HUES64 (cell line): ENCODE measurements around the gene RNF115.
"Not testable (repeated sequence)": the region's sequence is repeated elsewhere in the genome, so short reads cannot be mapped to it uniquely, and the experiment has no call there.

Experiments
- H3K27ac ChIP-seq: 2 replicates; pipeline ENCODE4 v1.7.0; 2013; ENCODE audit warnings: low read depth, low read length, inconsistent platforms
- H3K27me3 ChIP-seq: 2 replicates; pipeline ENCODE4 v1.6.1; 2013; ENCODE audit warnings: mild to moderate bottlenecking, low read length; ENCODE audit not compliant: insufficient read depth
- H3K36me3 ChIP-seq: 2 replicates; pipeline ENCODE4 v1.6.1; 2013; ENCODE audit warnings: mild to moderate bottlenecking, low read length; ENCODE audit not compliant: insufficient read depth
- H3K4me1 ChIP-seq: 2 replicates; pipeline ENCODE4 v1.6.1; 2013; ENCODE audit warnings: mild to moderate bottlenecking, low read length, moderate library complexity; ENCODE audit not compliant: insufficient read depth
- H3K4me3 ChIP-seq: 2 replicates; pipeline ENCODE4 v1.5.1; 2013; ENCODE audit warnings: mild to moderate bottlenecking, low read length, moderate library complexity
- H3K9ac ChIP-seq: 2 replicates; pipeline ENCODE4 v1.6.1; 2013; ENCODE audit warnings: mild to moderate bottlenecking, low read depth, low read length
- H3K9me3 ChIP-seq: 2 replicates; pipeline ENCODE4 v1.6.1; 2013; ENCODE audit warnings: low read depth, low read length; ENCODE audit not compliant: insufficient read depth
- WGBS: fragments of 150-250, 120-280 bp; methylation state at CpG from one replicate; pipeline ENCODE4 v1.1.7; 2013; ENCODE audit warnings: missing lambda C conversion rate; 5-methylcytosine and 5-hydroxymethylcytosine counted together

Gene RNF115

DNA sequence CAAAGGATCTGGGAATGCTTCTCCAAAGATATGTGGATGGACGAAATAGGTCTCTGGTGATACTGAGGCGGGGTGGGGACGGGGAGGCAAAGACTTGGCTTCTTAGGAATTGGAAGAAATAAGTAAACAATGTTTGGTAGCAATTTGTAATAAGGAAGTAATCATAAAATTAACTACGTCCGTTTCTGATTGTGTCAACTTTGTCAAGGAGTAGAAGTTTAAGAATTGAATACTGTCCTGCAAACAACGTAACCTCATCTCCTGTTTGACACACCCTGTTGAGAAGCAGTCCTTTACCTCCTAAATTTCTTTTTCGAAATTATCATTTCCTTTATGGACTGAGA is 576 bp upstream of the RNF115 start:
- H3K27ac ChIP-seq, result peak overlapping the region; percentile 78
- H3K36me3 ChIP-seq, result peaks cover 37% of the 10 kb centered on the region
- H3K9ac ChIP-seq, result peak overlapping the region; percentile 94
- WGBS, result 4% methylated on average over 7 of the region's 7 CpGs
- no peaks in the 10 kb centered on the region for H3K9me3 ChIP-seq
- H3K27me3 ChIP-seq, result no peaks in the 10 kb centered on the region
- no peaks in the 10 kb centered on the region for H3K4me1 ChIP-seq
- peak overlapping the region; percentile 92 for H3K4me3 ChIP-seq

DNA sequence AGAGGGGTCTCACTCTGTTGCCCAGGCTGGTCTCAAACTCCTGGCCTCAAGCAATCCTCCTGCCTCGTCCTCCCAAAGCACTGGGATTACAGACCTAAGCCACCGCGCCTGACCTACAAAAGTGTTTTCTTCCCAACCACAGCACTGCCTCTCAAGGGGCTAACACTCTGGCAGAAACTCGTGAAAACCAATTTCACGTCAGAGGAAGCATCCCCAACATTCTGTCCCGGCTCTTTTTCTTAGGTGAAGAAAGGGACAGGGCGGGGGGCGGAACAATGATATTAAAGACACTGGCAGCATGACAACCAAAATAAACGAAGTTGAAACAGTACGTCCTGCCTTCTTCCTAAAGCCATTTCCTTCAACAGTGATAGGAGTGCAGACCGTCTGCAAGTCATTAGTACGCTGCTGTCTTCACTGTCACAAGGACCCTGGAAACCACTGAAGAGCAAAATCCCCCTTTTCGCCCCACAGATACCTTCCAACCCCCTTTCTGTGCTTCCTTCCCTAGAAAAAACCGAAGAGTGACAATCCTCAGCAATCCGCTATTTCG is 1.0 kb downstream of the RNF115 start:
- not testable (repeated sequence) for H3K9me3 ChIP-seq, H3K4me3 ChIP-seq, H3K27me3 ChIP-seq, H3K4me1 ChIP-seq, H3K9ac ChIP-seq, H3K27ac ChIP-seq
- peaks cover 21% of the 10 kb centered on the region for H3K36me3 ChIP-seq
- no CpG with 5 or more reads among the region's 16 CpGs for WGBS

DNA sequence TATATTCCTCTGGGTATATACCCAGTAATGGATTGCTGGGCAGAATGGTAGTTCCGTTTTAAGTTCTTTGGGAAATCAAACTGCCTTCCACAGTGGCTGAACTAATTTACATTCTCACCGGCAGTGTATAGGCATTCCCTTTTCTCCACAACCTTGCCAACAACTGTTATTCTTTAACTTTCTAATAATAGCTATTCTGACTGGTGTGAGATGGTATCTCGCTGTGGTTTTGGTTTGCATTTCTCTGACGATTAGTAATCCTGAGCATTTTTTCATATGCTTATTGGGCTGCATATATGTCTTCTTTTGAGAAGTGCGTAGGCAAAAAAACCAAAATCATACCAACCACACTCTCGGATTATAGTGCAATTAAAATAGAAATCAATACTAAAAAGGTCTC is 5.8 kb downstream of the RNF115 start:
- not testable (repeated sequence) for H3K27me3 ChIP-seq, H3K4me1 ChIP-seq, H3K9me3 ChIP-seq, H3K27ac ChIP-seq, H3K36me3 ChIP-seq, H3K9ac ChIP-seq, H3K4me3 ChIP-seq
- no CpG with 5 or more reads among the region's 6 CpGs for WGBS

DNA sequence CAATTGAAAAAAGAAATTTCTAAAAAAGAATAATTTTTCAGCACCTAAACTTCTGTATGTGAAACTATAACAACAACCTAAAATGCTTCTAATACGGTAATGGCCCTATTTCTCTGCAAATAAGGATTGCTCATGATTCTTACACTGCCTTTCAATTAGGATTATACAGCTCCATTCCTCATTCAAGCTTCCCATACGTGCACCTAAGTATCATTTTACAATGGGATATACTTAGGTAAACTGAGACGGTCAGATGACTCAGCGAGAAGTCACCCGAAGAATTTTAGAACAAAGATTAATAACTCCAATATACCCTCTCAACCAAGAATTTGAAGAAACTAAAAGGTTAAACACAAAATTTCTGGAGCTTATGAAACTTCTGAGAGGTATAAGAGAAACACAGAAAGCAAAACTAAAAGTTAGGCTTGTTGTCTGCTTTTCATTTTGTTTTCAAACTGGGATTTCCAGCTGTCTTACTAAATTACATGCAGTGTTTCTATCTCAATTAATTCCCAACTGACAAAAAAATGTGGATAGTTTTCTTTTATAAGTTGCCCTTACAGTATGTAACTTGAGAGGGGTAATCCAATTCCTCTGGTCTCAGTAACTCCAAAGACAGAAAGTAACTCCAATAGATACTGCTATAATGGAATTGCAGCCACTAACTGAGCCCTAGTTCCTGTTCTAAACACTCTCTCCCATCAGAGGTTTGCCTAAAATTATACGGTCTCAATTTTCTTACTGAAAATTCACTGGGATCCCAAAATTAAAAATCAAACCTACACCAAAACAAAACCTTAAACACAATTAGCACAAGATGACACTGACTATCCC is 10.7 kb downstream of the RNF115 start:
- not testable (repeated sequence) for H3K9ac ChIP-seq, H3K27ac ChIP-seq, H3K4me3 ChIP-seq, H3K9me3 ChIP-seq, H3K4me1 ChIP-seq, H3K27me3 ChIP-seq, H3K36me3 ChIP-seq
- 86% methylated on average over 1 of the region's 6 CpGs for WGBS

DNA sequence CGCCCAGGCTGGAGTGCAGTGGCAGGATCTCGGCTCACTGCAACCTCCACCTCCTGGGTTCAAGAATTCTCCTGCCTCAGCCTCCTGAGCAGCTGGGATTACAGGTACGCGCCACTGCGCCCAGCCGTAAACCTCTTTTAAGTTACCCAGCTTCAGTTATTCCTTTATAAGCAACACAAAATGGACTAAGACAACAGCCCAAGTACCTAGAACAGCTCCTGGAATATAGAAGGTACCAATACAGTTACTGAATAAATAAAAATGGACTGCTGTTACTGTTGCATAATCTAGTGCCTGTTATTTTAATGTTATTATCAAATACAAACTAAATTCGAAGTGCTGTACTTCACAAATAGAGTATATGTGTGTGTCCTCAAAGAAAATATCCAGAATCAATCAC is 17.1 kb downstream of the RNF115 start:
- no peaks in the 10 kb centered on the region for H3K27me3 ChIP-seq
- peaks cover 27% of the 10 kb centered on the region; the same call in 1 of the 2 replicates for H3K4me1 ChIP-seq
- no peaks in the 10 kb centered on the region for H3K36me3 ChIP-seq
- no peak overlapping the region for H3K27ac ChIP-seq
- H3K4me3 ChIP-seq, result no peak overlapping the region
- H3K9ac ChIP-seq, result no peak overlapping the region
- WGBS, result 94% methylated on average over 6 of the region's 7 CpGs
- H3K9me3 ChIP-seq, result no peaks in the 10 kb centered on the region

DNA sequence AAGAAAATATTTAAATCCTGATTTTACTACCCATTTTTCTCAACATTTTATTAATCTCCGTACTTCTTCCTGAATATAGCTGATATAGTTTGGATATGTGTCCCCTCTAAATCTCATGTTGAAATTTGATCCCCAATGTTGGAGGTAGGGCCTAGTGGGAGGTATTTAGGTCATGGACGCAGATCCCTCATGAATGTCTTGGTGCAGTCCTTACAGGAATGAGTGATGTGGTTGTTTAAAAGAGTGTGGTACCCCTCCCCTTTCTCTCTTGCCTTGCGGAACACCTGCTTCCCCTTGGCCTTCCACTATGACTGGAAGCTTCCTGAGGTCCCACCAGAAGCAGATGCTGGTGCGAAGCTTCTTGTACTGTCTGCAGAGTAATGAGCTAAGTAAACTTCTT is 17.5 kb downstream of the RNF115 start:
- Histone ChIP-seq H3K27me3 (no peaks in the 10 kb centered on the region), H3K4me1 (peaks cover 27% of the 10 kb centered on the region; the same call in 1 of the 2 replicates)
- 92% methylated on average over 3 of the region's 4 CpGs for WGBS

DNA sequence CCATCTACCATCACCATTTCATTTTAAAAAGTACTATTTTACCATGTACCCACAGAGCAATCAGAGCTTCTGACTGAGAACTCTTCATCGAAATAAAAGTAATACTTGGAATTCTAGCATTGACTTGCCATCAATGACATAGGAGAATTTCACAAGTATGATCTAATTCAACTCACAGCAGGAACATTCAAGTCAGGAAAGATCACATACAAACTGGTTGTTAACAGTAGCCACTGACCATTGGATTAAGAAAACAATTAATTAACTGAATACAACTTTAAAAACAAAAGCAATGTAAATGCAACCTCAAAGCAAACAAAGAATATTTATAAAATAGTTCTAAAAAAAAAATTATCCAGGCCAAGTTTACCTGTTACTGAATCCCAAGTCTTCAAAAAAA is 18.8 kb downstream of the RNF115 start:
- Histone ChIP-seq H3K27me3 (no peaks in the 10 kb centered on the region), H3K27ac (no peak overlapping the region), H3K36me3 (no peaks in the 10 kb centered on the region), H3K9me3 (no peaks in the 10 kb centered on the region), H3K4me3 (no peak overlapping the region), H3K9ac (no peak overlapping the region), H3K4me1 (peaks cover 27% of the 10 kb centered on the region; the same call in 1 of the 2 replicates)
- 75% methylated on average over 1 of the region's 1 CpG for WGBS

More for the DNA sequence above, 17.5 kb downstream of the RNF115 start:
- H3K4me3 ChIP-seq, result no peak overlapping the region
- H3K36me3 ChIP-seq, result no peaks in the 10 kb centered on the region
- no peak overlapping the region for H3K27ac ChIP-seq
- H3K9ac ChIP-seq, result no peak overlapping the region
- no peaks in the 10 kb centered on the region for H3K9me3 ChIP-seq

DNA sequence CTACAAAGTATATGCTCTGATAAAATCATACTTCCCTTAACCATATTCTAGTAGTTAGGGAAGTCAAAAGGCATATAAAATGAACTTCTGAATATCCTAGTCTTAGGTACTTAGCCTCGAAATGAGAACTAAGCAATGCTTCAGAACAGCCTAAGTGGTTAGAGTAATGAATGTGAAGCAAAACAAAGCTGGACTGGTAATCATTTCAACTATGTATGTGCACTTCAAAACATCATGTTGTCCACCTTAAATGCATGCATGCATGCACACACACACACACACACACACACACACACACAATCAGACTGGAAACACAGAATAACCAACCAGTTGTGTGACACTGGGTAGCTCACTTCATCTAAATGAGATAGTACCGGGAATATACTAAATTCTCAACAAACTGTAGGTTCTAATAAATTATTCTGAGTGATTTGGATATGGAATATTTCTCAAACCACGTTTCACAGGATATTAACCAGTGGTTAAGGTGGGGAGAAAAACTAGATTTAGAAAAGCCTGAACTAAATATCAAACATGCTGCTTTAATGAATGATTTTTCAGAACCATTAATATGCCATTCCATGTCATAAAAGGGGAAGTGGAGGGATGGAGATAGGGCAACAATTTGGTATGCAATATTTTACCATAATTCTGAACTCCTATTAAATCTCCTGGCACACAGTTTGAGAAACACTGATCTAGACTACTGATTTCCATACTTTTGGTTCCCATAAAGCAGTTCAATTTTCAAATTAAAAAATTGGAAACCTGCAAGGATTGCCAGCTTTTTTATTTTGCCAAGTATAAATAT is 19.5 kb downstream of the RNF115 start:
- Histone ChIP-seq H3K9ac (no peak overlapping the region), H3K27me3 (no peaks in the 10 kb centered on the region), H3K4me3 (no peak overlapping the region), H3K27ac (no peak overlapping the region), H3K4me1 (peaks cover 27% of the 10 kb centered on the region; the same call in 1 of the 2 replicates), H3K36me3 (no peaks in the 10 kb centered on the region), H3K9me3 (no peaks in the 10 kb centered on the region)
- 82% methylated on average over 1 of the region's 3 CpGs for WGBS

DNA sequence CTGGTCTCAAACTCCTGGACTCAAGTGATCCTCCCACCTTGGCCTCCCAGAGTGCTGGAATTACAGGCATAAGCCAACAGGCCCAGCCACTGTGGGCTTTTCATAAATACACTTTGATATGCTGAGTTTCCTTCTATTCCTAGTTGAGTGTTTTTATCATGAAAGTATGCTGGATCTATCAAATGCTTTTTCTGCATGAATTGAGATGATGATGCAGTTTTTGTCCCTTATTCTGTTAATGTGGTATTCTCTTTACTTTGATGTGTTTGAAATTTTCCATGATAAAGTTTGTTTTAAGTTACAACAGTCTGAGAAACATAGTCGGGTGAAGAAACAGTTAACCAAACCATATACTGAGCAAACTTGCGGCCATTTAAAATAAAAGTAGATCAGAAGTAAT is 24.1 kb downstream of the RNF115 start:
- H3K36me3 ChIP-seq, result peaks cover 2% of the 10 kb centered on the region; the same call in 1 of the 2 replicates
- H3K9me3 ChIP-seq, result peaks cover 28% of the 10 kb centered on the region
- no peaks in the 10 kb centered on the region for H3K27me3 ChIP-seq
- H3K4me1 ChIP-seq, result peaks cover 19% of the 10 kb centered on the region; the same call in 1 of the 2 replicates
- WGBS, result 88% methylated on average over 1 of the region's 2 CpGs
- no peak overlapping the region for H3K9ac ChIP-seq
- no peak overlapping the region for H3K27ac ChIP-seq
- H3K4me3 ChIP-seq, result no peak overlapping the region

DNA sequence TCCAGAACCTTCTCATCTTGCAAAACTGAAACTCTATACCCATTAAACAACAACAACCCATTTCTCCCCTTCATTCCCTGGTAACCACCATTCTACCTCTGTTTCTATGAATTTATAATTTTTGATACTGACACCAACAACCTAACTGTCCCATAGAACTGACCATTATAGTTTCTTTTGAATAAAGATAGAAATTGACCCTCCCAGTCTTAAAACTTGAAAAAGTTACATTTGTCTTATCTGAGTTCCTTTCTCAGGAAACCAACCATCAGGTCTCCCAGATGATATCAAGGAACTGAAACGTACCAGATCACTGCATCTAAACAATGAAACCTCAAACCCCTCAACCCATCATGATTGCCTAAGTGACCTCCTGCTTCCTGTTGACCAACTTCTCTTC is 27.1 kb downstream of the RNF115 start:
- H3K27me3 ChIP-seq, result no peaks in the 10 kb centered on the region
- WGBS, result 49% methylated on average over 1 of the region's 1 CpG

DNA sequence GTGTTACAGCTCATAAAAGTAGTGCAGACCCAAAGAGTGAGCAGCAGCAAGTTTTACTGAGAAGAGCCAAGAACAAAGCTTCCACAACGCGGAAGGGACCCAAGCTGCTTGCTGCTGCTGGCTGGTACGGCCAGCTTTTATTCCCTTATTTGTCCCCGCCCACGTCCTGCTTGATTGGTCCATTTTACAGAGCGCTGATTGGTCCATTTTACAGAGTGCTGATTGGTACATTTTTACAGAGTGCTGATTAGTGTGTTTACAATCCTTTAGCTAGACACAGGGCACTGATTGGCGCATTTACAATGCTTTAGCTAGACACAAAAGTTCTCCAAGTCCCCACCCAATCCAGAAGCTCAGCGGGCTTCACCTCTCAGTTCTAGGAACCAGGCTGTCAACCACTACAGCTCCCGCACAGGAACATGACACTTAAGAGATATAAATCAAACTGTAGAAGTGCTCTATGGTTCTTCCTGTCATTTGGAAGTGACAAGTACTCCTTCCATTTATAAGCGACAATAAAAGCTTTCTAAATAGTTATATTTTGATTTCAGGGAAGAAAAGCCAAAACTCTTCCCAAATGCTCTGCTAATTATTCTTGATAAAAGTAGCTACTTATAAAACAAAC is 28.5 kb downstream of the RNF115 start:
- no peaks in the 10 kb centered on the region for H3K27me3 ChIP-seq
- H3K4me1 ChIP-seq, result no peaks in the 10 kb centered on the region
- H3K27ac ChIP-seq, result no peak overlapping the region
- H3K9me3 ChIP-seq, result peaks cover 28% of the 10 kb centered on the region
- 91% methylated on average over 9 of the region's 10 CpGs for WGBS
- no peak overlapping the region for H3K9ac ChIP-seq
- H3K4me3 ChIP-seq, result no peak overlapping the region
- H3K36me3 ChIP-seq, result peaks cover 2% of the 10 kb centered on the region; the same call in 1 of the 2 replicates

More for the DNA sequence above, 27.1 kb downstream of the RNF115 start:
- H3K9ac ChIP-seq, result no peak overlapping the region
- peaks cover 28% of the 10 kb centered on the region for H3K9me3 ChIP-seq
- no peak overlapping the region for H3K4me3 ChIP-seq
- no peak overlapping the region for H3K27ac ChIP-seq
- peaks cover 2% of the 10 kb centered on the region; the same call in 1 of the 2 replicates for H3K36me3 ChIP-seq
- no peaks in the 10 kb centered on the region for H3K4me1 ChIP-seq
